BLaER1 treated with 17β-estradiol and CSF1 and Interleukin-3, amounts not matched to agents 10 nM and 100 nM (cell line): ENCODE data around the gene GAMT.

Source experiments
- H3K27ac ChIP-seq, 11 experiments: shearing (Covaris generic); formaldehyde crosslinking; 2 replicates each; pipeline ENCODE4 v1.8.1; 2022
- H3K27me3 ChIP-seq, 11 experiments: shearing (Covaris generic); formaldehyde crosslinking; 2 replicates each; pipeline ENCODE4 v1.8.1; 2022
- H3K36me3 ChIP-seq, 11 experiments: shearing (Covaris generic); formaldehyde crosslinking; 2 replicates each; pipeline ENCODE4 v1.8.1; 2022
- H3K4me1 ChIP-seq, 10 experiments: shearing (Covaris generic); formaldehyde crosslinking; 2 replicates each; pipeline ENCODE4 v1.8.1; 2022
- H3K4me2 ChIP-seq, 11 experiments: shearing (Covaris generic); formaldehyde crosslinking; 2 replicates each; pipeline ENCODE4 v1.8.1; 2022
- H3K4me3 ChIP-seq, 10 experiments: shearing (Covaris generic); formaldehyde crosslinking; 2 replicates each; pipeline ENCODE4 v1.8.1; 2022
- H3K9ac ChIP-seq, 11 experiments: shearing (Covaris generic); formaldehyde crosslinking; 2 replicates each; pipeline ENCODE4 v1.8.1; 2022
- H3K9me3 ChIP-seq, 11 experiments: shearing (Covaris generic); formaldehyde crosslinking; replicated peaks in 1 of 11; 2 replicates each; pipeline ENCODE4 v1.8.1; 2022
- H4K20me1 ChIP-seq, 11 experiments: shearing (Covaris generic); formaldehyde crosslinking; 2 replicates each; pipeline ENCODE4 v1.8.1; 2022
- Cebpa-rat ChIP-seq, 11 experiments: shearing (Covaris generic); IDR thresholded peaks; 2 replicates each; pipeline ENCODE4 v1.8.1; 2022

The GAMT gene

GRCh38 chr19:1361601-1362386, 39.5 kb downstream of the GAMT start:
- no peak for TF ChIP-seq Cebpa-rat (IDR thresholded peaks at IDR 0.05)
- Histone ChIP-seq H3K27me3 (peaks cover 0 to 12% (median 0%) of the 10 kb centered on the region in 11 experiments; a peak in 2 of 22 replicates), H3K27ac (peak overlapping the region in 9 of 11 experiments; percentile 49 to 92 (median 76); a peak in 18 of 22 replicates), H3K4me2 (peak overlapping the region; percentile 81 to 100 (median 95)), H3K9me3 (no peaks in the 10 kb centered on the region), H3K36me3 (peaks cover 45 to 70% (median 55%) of the 10 kb centered on the region in 11 experiments), H3K9ac (peak overlapping the region in 8 of 11 experiments; percentile 55 to 81 (median 68); a peak in 13 of 22 replicates), H3K4me3 (peak overlapping the region in 7 of 10 experiments; percentile 40 to 59 (median 46); a peak in 13 of 20 replicates), H3K4me1 (peaks cover 60 to 90% (median 80%) of the 10 kb centered on the region in 10 experiments), H4K20me1 (peaks cover 0 to 74% (median 0%) of the 10 kb centered on the region in 11 experiments; a peak in 10 of 22 replicates)

GRCh38 chr19:1360818-1361461, 40.4 kb downstream of the GAMT start:
- peak overlapping the region in 9 of 10 experiments; percentile 21 to 59 (median 46); a peak in 19 of 20 replicates for H3K4me3 ChIP-seq
- H3K9ac ChIP-seq, result peak overlapping the region in 10 of 11 experiments; percentile 34 to 81 (median 62); a peak in 20 of 22 replicates
- no peaks in the 10 kb centered on the region for H3K9me3 ChIP-seq
- peak overlapping the region in 9 of 11 experiments; percentile 49 to 92 (median 76); a peak in 18 of 22 replicates for H3K27ac ChIP-seq
- H3K27me3 ChIP-seq, result peaks cover 0 to 12% (median 0%) of the 10 kb centered on the region in 11 experiments; a peak in 2 of 22 replicates
- peaks cover 42 to 64% (median 50%) of the 10 kb centered on the region in 11 experiments for H3K36me3 ChIP-seq
- H3K4me1 ChIP-seq, result peaks cover 63 to 90% (median 80%) of the 10 kb centered on the region in 10 experiments
- peaks cover 0 to 70% (median 5%) of the 10 kb centered on the region in 11 experiments; a peak in 13 of 22 replicates for H4K20me1 ChIP-seq
- peak overlapping the region; percentile 81 to 100 (median 95) for H3K4me2 ChIP-seq
- TF ChIP-seq Cebpa-rat (IDR thresholded peaks at IDR 0.05), result no peak

GRCh38 chr19:1360126-1360817, 41.1 kb downstream of the GAMT start:
- H3K4me3 ChIP-seq, result peak overlapping the region in 9 of 10 experiments; percentile 21 to 59 (median 46); a peak in 18 of 20 replicates
- H3K4me2 ChIP-seq, result peak overlapping the region; percentile 81 to 100 (median 95)
- peak overlapping the region in 9 of 11 experiments; percentile 34 to 81 (median 66); a peak in 20 of 22 replicates for H3K9ac ChIP-seq
- peaks cover 60 to 88% (median 79%) of the 10 kb centered on the region in 10 experiments for H3K4me1 ChIP-seq
- TF ChIP-seq Cebpa-rat (IDR thresholded peaks at IDR 0.05), result no peak
- no peaks in the 10 kb centered on the region for H3K9me3 ChIP-seq
- H3K27me3 ChIP-seq, result peaks cover 0 to 12% (median 0%) of the 10 kb centered on the region in 11 experiments; a peak in 2 of 22 replicates
- H3K36me3 ChIP-seq, result peaks cover 42 to 57% (median 47%) of the 10 kb centered on the region in 11 experiments
- H3K27ac ChIP-seq, result peak overlapping the region in 9 of 11 experiments; percentile 49 to 92 (median 76); a peak in 18 of 22 replicates
- peaks cover 0 to 66% (median 8%) of the 10 kb centered on the region in 11 experiments; a peak in 13 of 22 replicates for H4K20me1 ChIP-seq

- peaks cover 0 to 6% (median 0%) of the 10 kb centered on the region in 11 experiments; a peak in 2 of 22 replicates for H3K27me3 ChIP-seq
- H3K9me3 ChIP-seq, result no peaks in the 10 kb centered on the region
- no peak overlapping the region for H3K27ac ChIP-seq
- no peak overlapping the region; a peak in 1 of 22 replicates for H3K4me2 ChIP-seq
- no peak overlapping the region for H3K4me3 ChIP-seq
- H3K36me3 ChIP-seq, result peaks cover 38 to 50% (median 47%) of the 10 kb centered on the region in 11 experiments
- TF ChIP-seq Cebpa-rat (IDR thresholded peaks at IDR 0.05), result no peak
- H3K4me1 ChIP-seq, result peaks cover 49 to 74% (median 63%) of the 10 kb centered on the region in 10 experiments
- peaks cover 0 to 53% (median 8%) of the 10 kb centered on the region in 11 experiments; a peak in 12 of 22 replicates for H4K20me1 ChIP-seq
- H3K9ac ChIP-seq, result no peak overlapping the region
Observed at GRCh38 chr19:1357531-1358109, 43.7 kb downstream of the GAMT start.

GRCh38 chr19:1356508-1356865, 44.9 kb downstream of the GAMT start:
- peaks cover 0 to 42% (median 8%) of the 10 kb centered on the region in 11 experiments; a peak in 12 of 22 replicates for H4K20me1 ChIP-seq
- H3K4me1 ChIP-seq, result peaks cover 37 to 63% (median 52%) of the 10 kb centered on the region in 10 experiments
- H3K4me2 ChIP-seq, result peak overlapping the region; percentile 75 to 98 (median 94)
- H3K4me3 ChIP-seq, result peak overlapping the region in 3 of 10 experiments; percentile 78 to 85 (median 85); a peak in 3 of 20 replicates
- H3K27ac ChIP-seq, result no peak overlapping the region
- no peak for TF ChIP-seq Cebpa-rat (IDR thresholded peaks at IDR 0.05)
- no peaks in the 10 kb centered on the region for H3K9me3 ChIP-seq
- H3K36me3 ChIP-seq, result peaks cover 33 to 43% (median 40%) of the 10 kb centered on the region in 11 experiments
- peak overlapping the region in 4 of 11 experiments; percentile 84 to 90 (median 88); a peak in 4 of 22 replicates for H3K9ac ChIP-seq
- no peaks in the 10 kb centered on the region; a peak in 1 of 22 replicates for H3K27me3 ChIP-seq

GRCh38 chr19:1355568-1356507, 45.5 kb downstream of the GAMT start:
- H3K4me2 ChIP-seq, result peak overlapping the region; percentile 75 to 98 (median 94)
- TF ChIP-seq Cebpa-rat (IDR thresholded peaks at IDR 0.05), result no peak
- H3K9me3 ChIP-seq, result no peaks in the 10 kb centered on the region
- peak overlapping the region in 9 of 11 experiments; percentile 67 to 86 (median 78); a peak in 16 of 22 replicates for H3K27ac ChIP-seq
- H4K20me1 ChIP-seq, result peaks cover 0 to 35% (median 7%) of the 10 kb centered on the region in 11 experiments; a peak in 12 of 22 replicates
- H3K4me1 ChIP-seq, result peaks cover 31 to 57% (median 46%) of the 10 kb centered on the region in 10 experiments
- no peaks in the 10 kb centered on the region; a peak in 1 of 22 replicates for H3K27me3 ChIP-seq
- peaks cover 33 to 43% (median 40%) of the 10 kb centered on the region in 11 experiments for H3K36me3 ChIP-seq
- peak overlapping the region; percentile 78 to 94 (median 87) for H3K4me3 ChIP-seq
- peak overlapping the region; percentile 78 to 90 (median 84); a peak in 21 of 22 replicates for H3K9ac ChIP-seq
